Measurements from ENCODE around the gene HARS1. TPM values are rescaled to one million over a fixed set of nuclear protein-coding genes. Genes with fewer than 3 reads are reported as not detected.
A peak's percentile ranks its signal among the peaks of the same experiment; 100 is the strongest.
"Not testable (repeated sequence)": the region's sequence is repeated elsewhere in the genome, so short reads cannot be mapped to it uniquely, and the experiment has no call there.

Gene HARS1
- total and polyA plus RNA-seq, 2 experiments from 2014 or later, result 41.1 to 56.6 TPM

GRCh38 chr5:140673187-140673976 is 17.8 kb downstream of the HARS1 start, which contains the start of gene DND1:
Gene DND1, minus strand, starts transcription at chr5:140673576. Its CDS starts 34 bp downstream, at chr5:140673542.
- Histone ChIP-seq H3K9me3 (ENCODE audit: low read depth) (no peaks in the 10 kb centered on the region), H2AFZ (no peak within 1 kb of the TSS), H3K4me2 (no peak within 1 kb of the TSS), H3K36me3 (replicated peaks; ENCODE audit: insufficient read depth, low read depth) (no peaks in the 10 kb centered on the region), H3K4me1 (ENCODE audit: insufficient read depth) (no peaks in the 10 kb centered on the region), H4K20me1 (ENCODE audit: insufficient read depth, poor library complexity, severe bottlenecking) (no peaks in the 10 kb centered on the region), H3K27me3 (no peaks in the 10 kb centered on the region), H3K9me2 (replicated peaks; ENCODE audit: insufficient read depth) (no peaks in the 10 kb centered on the region), H3K4me3 (no peak within 1 kb of the TSS), H3K27ac (no peak within 1 kb of the TSS), H3K79me2 (no peaks in the 10 kb centered on the region)
- DNase-seq (ENCODE audit: low spot score), result no peak
- 96% methylated on average over 37 of the region's 45 CpGs for WGBS (ENCODE audit: low lambda C conversion rate, missing lambda C conversion rate)
- TF ChIP-seq CTCF (IDR thresholded peaks at IDR 0.05; ENCODE audit: poor library complexity) (no peak), EZH2 (IDR thresholded peaks at IDR 0.05; ENCODE audit: borderline replicate concordance) (no peak), EZH2phosphoT487 (IDR thresholded peaks at IDR 0.05; ENCODE audit: low read depth, severe bottlenecking, unreplicated experiment) (no peak)

GRCh38 chr5:140672455-140673186 is 18.5 kb downstream of the HARS1 start:
- Histone ChIP-seq H4K20me1 (ENCODE audit: insufficient read depth, poor library complexity, severe bottlenecking) (no peaks in the 10 kb centered on the region), H3K27me3 (no peaks in the 10 kb centered on the region), H3K9me3 (ENCODE audit: low read depth) (no peaks in the 10 kb centered on the region), H3K36me3 (replicated peaks; ENCODE audit: insufficient read depth, low read depth) (no peaks in the 10 kb centered on the region), H3K27ac (no peak overlapping the region), H3K4me1 (ENCODE audit: insufficient read depth) (no peaks in the 10 kb centered on the region), H2AFZ (no peak overlapping the region), H3K4me2 (no peak overlapping the region), H3K79me2 (peaks cover 2% of the 10 kb centered on the region), H3K9me2 (replicated peaks; ENCODE audit: insufficient read depth) (no peaks in the 10 kb centered on the region), H3K4me3 (no peak overlapping the region)
- WGBS (ENCODE audit: low lambda C conversion rate, missing lambda C conversion rate), result 98% methylated on average over 70 of the region's 70 CpGs
- TF ChIP-seq CTCF (IDR thresholded peaks at IDR 0.05; ENCODE audit: poor library complexity) (no peak), EZH2phosphoT487 (IDR thresholded peaks at IDR 0.05; ENCODE audit: low read depth, severe bottlenecking, unreplicated experiment) (no peak), EZH2 (IDR thresholded peaks at IDR 0.05; ENCODE audit: borderline replicate concordance) (no peak)
- DNase-seq (ENCODE audit: low spot score), result peak; percentile 40

- Histone ChIP-seq H3K27me3 (no peaks in the 10 kb centered on the region), H4K20me1 (ENCODE audit: insufficient read depth, poor library complexity, severe bottlenecking) (no peaks in the 10 kb centered on the region), H3K9me2 (replicated peaks; ENCODE audit: insufficient read depth) (no peaks in the 10 kb centered on the region), H3K36me3 (replicated peaks; ENCODE audit: insufficient read depth, low read depth) (no peaks in the 10 kb centered on the region), H3K4me1 (ENCODE audit: insufficient read depth) (no peaks in the 10 kb centered on the region), H2AFZ (no peak overlapping the region), H3K27ac (no peak overlapping the region), H3K79me2 (peaks cover 12% of the 10 kb centered on the region), H3K4me2 (no peak overlapping the region), H3K9me3 (ENCODE audit: low read depth) (no peaks in the 10 kb centered on the region), H3K4me3 (no peak overlapping the region)
- DNase-seq (ENCODE audit: low spot score), result no peak
- TF ChIP-seq EZH2 (IDR thresholded peaks at IDR 0.05; ENCODE audit: borderline replicate concordance) (no peak), EZH2phosphoT487 (IDR thresholded peaks at IDR 0.05; ENCODE audit: low read depth, severe bottlenecking, unreplicated experiment) (no peak), CTCF (IDR thresholded peaks at IDR 0.05; ENCODE audit: poor library complexity) (no peak)
- 92% methylated on average over 5 of the region's 7 CpGs for WGBS (ENCODE audit: low lambda C conversion rate, missing lambda C conversion rate)
These were observed 19.6 kb downstream of the HARS1 start for GRCh38 chr5:140671472-140672125.

- 90% methylated on average over 2 of the region's 4 CpGs for WGBS (ENCODE audit: low lambda C conversion rate, missing lambda C conversion rate)
- H3K4me1 ChIP-seq (ENCODE audit: insufficient read depth); H3K4me2 ChIP-seq; H2AFZ ChIP-seq; H3K27ac ChIP-seq; DNase-seq (ENCODE audit: low spot score); H3K9me3 ChIP-seq (ENCODE audit: low read depth); H3K27me3 ChIP-seq; H3K4me3 ChIP-seq; H3K9me2 ChIP-seq (replicated peaks; ENCODE audit: insufficient read depth); H3K36me3 ChIP-seq (replicated peaks; ENCODE audit: insufficient read depth, low read depth); H4K20me1 ChIP-seq (ENCODE audit: insufficient read depth, poor library complexity, severe bottlenecking): not testable (repeated sequence)
- peaks cover 18% of the 10 kb centered on the region for H3K79me2 ChIP-seq
These were observed 20.1 kb downstream of the HARS1 start for GRCh38 chr5:140671035-140671434.
